Measurements from ENCODE around the gene IL12RB1. TPM values are rescaled to one million over a fixed set of nuclear protein-coding genes. Genes with fewer than 3 reads are reported as not detected.
A peak's percentile ranks its signal among the peaks of the same experiment; 100 is the strongest.

IL12RB1 gene
- total and polyA plus RNA-seq, 2 of the 13 experiments (the other 11 are each of a cell fraction or from before 2014, with no cell fraction given), result 0.03 to 0.04 TPM

GRCh38 chr19:18117692-18118378 is 31.1 kb upstream of the IL12RB1 start (continued):
- TF ChIP-seq ZFP36 (IDR thresholded peaks at IDR 0.05; ENCODE audit: borderline replicate concordance, low read depth, low read length, partially characterized antibody), result no peak
- TF ChIP-seq ZSCAN9 (CRISPR knock-in tag; IDR thresholded peaks at IDR 0.05; ENCODE audit: borderline replicate concordance), result no peak
- no peak for TF ChIP-seq ZNF850 (CRISPR knock-in tag; conservative IDR thresholded peaks at IDR 0.05)
- no peak for TF ChIP-seq EZH2 (conservative IDR thresholded peaks at IDR 0.05; ENCODE audit: low read depth, low read length)
- TF ChIP-seq ZNF350 (CRISPR knock-in tag; IDR thresholded peaks at IDR 0.05; ENCODE audit: borderline replicate concordance, low read depth), result no peak
- TF ChIP-seq CHD2 (IDR thresholded peaks at IDR 0.05; ENCODE audit: low read depth, low read length), result no peak
- TF ChIP-seq MAFK (conservative IDR thresholded peaks at IDR 0.05 in 1 of 2, IDR thresholded peaks at IDR 0.05 in 1 of 2; ENCODE audit: low read length in 2 of 2), result no peak
- TF ChIP-seq ASH2L (IDR thresholded peaks at IDR 0.05; ENCODE audit: insufficient read length, low read depth, low read length), result peak; percentile 50
- TF ChIP-seq HES4 (CRISPR knock-in tag; IDR thresholded peaks at IDR 0.05; ENCODE audit: borderline replicate concordance), result peak; percentile 50; the same call in 1 of the 2 replicates
- no peak for TF ChIP-seq ZNF138 (CRISPR knock-in tag; IDR thresholded peaks at IDR 0.05; ENCODE audit: low read depth)
- TF ChIP-seq HNRNPL (IDR thresholded peaks at IDR 0.05; ENCODE audit: low read depth, low read length), result no peak
- TF ChIP-seq ZNF224 (CRISPR knock-in tag; IDR thresholded peaks at IDR 0.05), result no peak
- no peak; the same call in 1 of the 2 replicates for TF ChIP-seq MXD3 (CRISPR knock-in tag; IDR thresholded peaks at IDR 0.05)
- TF ChIP-seq NFRKB (IDR thresholded peaks at IDR 0.05), result no peak
- TF ChIP-seq, protein P1, sequence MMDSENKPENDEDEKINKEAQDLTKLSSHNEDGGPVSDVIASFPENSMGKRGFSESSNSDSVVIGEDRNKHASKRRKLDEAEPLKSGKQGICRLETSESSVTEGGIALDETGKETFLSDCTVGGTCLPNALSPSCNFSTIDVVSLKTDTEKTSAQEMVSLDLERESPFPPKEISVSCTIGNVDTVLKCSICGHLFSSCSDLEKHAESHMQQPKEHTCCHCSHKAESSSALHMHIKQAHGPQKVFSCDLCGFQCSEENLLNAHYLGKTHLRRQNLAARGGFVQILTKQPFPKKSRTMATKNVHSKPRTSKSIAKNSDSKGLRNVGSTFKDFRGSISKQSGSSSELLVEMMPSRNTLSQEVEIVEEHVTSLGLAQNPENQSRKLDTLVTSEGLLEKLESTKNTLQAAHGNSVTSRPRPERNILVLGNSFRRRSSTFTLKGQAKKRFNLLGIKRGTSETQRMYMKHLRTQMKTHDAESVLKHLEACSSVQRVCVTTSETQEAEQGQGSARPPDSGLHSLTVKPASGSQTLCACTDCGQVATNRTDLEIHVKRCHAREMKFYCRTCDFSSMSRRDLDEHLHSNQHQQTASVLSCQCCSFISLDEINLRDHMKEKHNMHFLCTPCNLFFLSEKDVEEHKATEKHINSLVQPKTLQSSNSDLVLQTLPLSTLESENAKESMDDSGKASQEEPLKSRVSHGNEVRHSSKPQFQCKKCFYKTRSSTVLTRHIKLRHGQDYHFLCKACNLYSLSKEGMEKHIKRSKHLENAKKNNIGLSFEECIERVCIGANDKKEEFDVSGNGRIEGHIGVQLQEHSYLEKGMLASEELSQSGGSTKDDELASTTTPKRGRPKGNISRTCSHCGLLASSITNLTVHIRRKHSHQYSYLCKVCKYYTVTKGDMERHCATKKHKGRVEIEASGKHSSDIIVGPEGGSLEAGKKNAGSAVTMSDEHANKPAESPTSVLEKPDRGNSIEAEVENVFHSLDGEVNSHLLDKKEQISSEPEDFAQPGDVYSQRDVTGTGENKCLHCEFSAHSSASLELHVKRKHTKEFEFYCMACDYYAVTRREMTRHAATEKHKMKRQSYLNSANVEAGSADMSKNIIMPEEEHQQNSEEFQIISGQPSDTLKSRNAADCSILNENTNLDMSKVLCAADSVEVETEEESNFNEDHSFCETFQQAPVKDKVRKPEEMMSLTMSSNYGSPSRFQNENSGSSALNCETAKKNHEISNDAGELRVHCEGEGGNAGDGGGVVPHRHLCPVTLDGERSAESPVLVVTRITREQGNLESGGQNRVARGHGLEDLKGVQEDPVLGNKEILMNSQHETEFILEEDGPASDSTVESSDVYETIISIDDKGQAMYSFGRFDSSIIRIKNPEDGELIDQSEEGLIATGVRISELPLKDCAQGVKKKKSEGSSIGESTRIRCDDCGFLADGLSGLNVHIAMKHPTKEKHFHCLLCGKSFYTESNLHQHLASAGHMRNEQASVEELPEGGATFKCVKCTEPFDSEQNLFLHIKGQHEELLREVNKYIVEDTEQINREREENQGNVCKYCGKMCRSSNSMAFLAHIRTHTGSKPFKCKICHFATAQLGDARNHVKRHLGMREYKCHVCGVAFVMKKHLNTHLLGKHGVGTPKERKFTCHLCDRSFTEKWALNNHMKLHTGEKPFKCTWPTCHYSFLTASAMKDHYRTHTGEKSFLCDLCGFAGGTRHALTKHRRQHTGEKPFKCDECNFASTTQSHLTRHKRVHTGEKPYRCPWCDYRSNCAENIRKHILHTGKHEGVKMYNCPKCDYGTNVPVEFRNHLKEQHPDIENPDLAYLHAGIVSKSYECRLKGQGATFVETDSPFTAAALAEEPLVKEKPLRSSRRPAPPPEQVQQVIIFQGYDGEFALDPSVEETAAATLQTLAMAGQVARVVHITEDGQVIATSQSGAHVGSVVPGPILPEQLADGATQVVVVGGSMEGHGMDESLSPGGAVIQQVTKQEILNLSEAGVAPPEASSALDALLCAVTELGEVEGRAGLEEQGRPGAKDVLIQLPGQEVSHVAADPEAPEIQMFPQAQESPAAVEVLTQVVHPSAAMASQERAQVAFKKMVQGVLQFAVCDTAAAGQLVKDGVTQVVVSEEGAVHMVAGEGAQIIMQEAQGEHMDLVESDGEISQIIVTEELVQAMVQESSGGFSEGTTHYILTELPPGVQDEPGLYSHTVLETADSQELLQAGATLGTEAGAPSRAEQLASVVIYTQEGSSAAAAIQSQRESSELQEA (CRISPR knock-in tag; IDR thresholded peaks at IDR 0.05; ENCODE audit: not compliant biosample characterization), result no peak
- no peak for TF ChIP-seq BORCS8-MEF2B (CRISPR knock-in tag; IDR thresholded peaks at IDR 0.05)
- peak; percentile 47; the same call in 1 of the 2 replicates for TF ChIP-seq HDAC1 (CRISPR knock-in tag; IDR thresholded peaks at IDR 0.05)
- no peak; the same call in 1 of the 2 replicates for TF ChIP-seq ZNF724P (CRISPR knock-in tag; IDR thresholded peaks at IDR 0.05; ENCODE audit: borderline replicate concordance)
- no peak; the same call in 1 of the 2 replicates for TF ChIP-seq ZNF629 (CRISPR knock-in tag; conservative IDR thresholded peaks at IDR 0.05)
- TF ChIP-seq RBM22 (optimal IDR thresholded peaks at IDR 0.05; ENCODE audit: low read length), result no peak
- TF ChIP-seq ZNF451 (CRISPR knock-in tag; IDR thresholded peaks at IDR 0.05), result 0 out of 2 replicates have a peak, but pooled peaks have one; percentile 38
- TF ChIP-seq ZNF550 (CRISPR knock-in tag; IDR thresholded peaks at IDR 0.05; ENCODE audit: borderline replicate concordance), result no peak
- no peak for TF ChIP-seq PHF20 (CRISPR knock-in tag; IDR thresholded peaks at IDR 0.05)
